ENCODE results near the gene ABCD1.
A peak's percentile ranks its signal among the peaks of the same experiment; 100 is the strongest.

Gene ABCD1

GRCh38 chrX:153775293-153776119 is 50.9 kb downstream of the ABCD1 start:
- no peak for DNase-seq

DNA sequence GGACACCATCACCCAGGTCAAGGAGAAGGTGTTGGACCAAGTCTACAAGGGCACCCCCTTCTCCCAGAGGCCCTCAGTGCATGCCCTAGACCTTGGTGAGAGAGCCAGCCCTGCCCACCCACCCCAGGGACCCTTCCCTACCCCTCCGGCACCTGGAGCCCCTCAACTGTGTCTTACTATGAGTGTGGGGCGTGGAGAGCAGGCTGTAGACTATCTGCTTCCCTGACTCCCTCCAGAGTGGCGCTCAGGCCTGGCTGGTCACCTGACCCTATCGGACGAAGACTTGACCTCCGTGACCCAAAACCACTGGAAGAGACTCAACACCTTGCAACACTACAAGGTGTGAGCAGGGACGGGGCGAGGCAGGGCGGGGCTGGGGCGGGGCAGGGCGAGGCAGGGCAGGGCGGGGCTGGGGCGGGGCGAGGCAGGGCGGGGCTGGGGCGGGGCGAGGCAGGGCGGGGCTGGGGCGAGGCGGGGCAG is 51.5 kb downstream of the ABCD1 start:
- no peak for DNase-seq

DNA sequence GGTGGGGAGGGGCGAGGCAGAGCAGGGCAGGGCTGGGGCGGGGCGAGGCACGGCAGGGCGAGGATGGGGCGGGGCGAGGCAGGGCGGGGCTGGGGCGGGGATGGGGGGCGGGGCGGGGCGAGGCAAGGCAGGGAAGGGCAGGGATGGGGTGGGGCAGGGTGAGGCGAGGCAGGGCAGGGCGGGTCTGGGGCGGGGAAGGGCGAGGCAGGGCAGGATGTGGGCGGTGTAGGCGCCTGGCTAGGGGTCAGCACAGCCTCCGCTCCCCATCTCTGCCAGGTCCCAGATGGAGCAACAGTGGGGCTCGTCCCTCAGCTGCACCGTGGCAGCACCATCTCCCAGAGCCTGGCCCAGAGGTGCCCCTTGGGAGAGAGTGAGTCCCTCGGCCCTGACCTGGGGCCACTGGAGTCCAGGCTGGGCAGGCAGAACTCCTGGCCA is 52.0 kb downstream of the ABCD1 start:
- DNase-seq = no peak

GRCh38 chrX:153777261-153778090 is 52.8 kb downstream of the ABCD1 start:
- DNase-seq = no peak

DNA sequence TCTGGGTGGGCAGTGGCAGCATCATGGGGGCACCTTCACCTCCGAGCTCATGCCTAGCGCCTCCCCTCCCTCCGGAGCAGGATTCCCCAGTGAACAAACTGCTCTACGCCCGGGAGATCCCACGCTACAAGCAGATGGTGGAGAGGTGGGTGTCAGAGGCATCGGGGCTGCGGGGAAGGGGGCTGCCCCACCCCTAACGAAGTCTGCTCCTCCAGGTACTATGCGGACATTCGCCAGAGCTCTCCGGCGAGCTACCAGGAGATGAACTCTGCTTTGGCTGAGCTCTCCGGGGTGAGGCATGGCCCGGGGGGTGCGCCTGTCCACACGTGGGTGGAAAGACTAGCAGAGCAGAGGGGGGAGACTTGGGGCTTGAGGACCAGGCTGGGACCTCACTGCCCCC is 53.5 kb downstream of the ABCD1 start:
- no peak for DNase-seq

- no peak for DNase-seq
Measured at GRCh38 chrX:153778684-153779101, 54.0 kb downstream of the ABCD1 start.

GRCh38 chrX:153779891-153780677 is 55.4 kb downstream of the ABCD1 start:
- DNase-seq = no peak

DNA sequence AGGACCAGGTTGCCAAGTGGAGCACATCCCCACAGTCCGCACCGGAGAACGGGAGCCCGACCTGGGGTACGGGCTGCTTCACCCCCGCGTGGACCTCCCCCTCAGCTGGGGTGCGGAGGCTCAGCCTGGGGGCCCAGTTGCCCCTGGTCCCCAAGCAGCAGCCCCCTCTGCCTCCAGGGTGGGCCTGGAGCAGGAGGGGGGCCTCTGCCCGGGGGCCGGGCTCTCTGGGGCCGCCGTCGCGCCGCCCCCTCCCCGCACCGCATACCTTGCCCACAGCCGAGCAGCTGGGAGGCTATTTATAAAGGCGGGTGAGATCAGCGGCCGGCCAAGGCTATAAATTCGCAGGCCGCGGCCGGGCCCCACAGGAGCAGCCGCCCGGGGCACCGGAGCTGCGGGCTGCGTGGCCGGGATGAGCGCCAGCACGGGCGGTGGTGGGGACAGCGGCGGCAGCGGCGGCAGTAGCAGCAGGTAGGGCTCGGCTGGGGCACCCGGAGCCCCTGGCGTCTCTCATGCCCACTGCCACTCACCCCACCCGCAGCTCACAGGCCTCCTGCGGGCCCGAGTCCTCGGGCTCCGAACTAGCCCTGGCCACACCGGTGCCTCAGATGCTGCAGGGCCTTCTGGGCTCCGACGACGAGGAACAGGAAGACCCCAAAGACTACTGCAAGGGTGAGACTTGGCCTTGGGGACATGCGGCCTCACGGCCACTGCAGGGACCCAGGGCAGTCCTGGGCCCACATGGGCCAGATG is 56.2 kb downstream of the ABCD1 start, which contains the start of gene SRPK3:
TSS of gene SRPK3 (plus strand) at position 364 of the 750 bp plus-strand sequence. CDS start at position 410, 46 bp downstream.
- DNase-seq = no peak

GRCh38 chrX:153781428-153782047 is 56.9 kb downstream of the ABCD1 start:
- peak; percentile 43 for DNase-seq

- peak; percentile 78 for DNase-seq
Measured at GRCh38 chrX:153782313-153782712, 57.7 kb downstream of the ABCD1 start.

DNA sequence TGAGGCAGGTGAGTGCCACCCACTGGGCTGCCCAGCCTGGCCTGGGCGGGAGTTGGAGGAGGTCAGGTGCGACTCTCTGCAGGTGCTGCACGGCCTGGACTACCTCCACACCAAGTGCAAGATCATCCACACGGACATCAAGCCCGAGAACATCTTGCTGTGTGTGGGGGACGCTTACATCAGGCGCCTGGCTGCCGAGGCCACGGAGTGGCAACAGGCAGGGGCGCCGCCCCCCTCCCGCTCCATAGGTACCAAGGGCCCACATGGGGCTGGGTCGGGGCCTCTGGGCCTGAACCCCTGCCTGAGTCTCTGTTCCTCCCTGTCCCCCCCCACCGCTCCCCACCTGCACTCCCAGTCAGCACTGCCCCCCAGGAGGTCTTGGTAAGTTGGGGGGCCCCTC is 58.2 kb downstream of the ABCD1 start:
- no peak for DNase-seq

DNA sequence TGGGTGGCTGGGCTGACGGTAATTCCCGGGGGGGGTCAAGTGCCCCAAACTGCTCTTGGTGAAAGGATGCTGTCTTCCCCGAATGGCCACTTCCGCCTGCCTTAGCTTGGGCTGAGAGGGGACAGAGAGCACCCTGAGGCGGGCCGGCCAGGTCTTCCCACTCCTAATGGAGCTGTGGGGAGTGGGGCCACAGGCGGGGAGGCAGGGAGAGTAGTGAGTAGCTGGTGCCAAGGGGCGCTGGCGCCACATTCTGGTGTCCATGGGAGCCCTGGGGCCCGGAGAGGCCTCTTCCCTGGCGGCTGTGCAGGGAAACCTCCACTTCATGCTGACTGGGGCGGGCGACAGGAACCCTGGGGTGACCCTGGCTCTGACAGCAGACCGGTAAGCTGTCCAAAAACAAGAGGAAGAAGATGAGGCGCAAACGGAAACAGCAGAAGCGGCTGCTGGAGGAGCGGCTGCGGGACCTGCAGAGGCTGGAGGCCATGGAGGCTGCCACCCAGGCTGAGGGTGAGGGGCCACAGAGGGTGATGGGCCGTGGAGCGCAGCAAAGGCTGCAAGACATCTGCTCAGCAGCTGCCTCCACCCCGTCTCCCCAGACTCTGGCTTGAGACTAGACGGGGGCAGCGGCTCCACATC is 58.8 kb downstream of the ABCD1 start:
- no peak for DNase-seq

DNA sequence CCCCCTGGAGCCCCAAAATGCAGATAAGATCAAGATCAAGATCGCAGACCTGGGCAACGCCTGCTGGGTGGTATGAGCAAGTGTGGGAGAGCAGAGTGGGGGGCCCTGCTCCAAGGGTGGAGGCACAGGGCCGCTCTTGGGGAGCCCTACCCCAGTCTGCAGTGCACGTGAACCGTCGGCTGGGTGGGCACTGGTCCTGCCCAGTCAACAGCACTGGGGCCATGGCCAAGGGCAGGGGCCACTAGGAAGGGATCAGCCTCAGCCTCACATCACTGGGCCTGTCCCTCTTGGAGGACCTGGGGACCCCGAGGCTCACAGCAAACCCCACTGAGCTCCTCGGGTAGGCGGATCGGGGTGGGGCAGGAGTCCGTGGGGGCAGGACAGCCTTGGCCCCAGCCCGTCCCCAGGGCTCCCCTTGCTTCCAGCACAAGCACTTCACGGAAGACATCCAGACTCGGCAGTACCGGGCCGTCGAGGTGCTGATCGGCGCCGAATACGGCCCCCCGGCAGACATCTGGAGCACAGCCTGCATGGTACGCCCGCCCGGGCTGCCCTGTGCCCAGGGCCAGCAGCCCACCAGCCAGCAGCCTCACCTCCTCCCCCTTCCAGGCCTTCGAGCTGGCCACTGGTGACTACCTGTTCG is 59.8 kb downstream of the ABCD1 start:
- no peak for DNase-seq

DNA sequence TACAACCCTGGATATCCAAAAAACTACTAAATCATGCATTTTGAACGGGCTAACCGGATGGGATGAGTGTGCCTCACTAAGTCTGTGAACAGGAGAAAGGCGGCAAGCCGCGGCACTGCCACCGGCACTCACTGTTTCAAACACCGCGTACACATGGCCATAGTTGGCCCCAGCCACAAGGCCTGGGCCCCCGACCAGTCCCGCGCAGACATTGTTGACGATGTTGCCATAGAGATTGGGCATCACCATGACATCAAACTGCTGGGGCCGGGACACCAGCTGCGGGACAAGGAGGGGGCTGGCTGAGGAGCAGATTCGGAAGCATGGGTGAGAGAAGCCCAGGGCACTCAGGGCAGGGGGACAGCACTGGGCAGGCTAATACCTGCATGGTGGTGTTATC is 62.0 kb downstream of the ABCD1 start:
- no peak for DNase-seq

DNA sequence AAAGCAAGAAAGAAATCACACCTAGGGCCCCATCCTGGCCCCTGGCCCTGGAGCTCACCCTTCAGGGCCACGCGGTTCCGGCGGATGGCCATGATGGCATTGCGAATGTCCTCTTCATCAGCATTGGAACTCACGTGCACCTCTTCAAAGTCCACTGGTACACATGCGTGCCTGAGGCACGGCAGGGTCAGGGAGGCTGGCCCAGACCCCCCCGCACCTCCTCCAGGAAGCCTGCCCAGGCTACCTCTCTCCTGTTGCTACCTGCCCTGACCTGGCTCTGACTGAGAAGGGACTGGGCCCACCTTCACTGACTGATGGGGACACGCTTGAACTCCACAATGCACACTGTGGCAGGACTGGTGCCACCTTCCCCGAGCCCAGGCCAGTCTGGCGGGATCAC is 65.0 kb downstream of the ABCD1 start:
- DNase-seq = no peak

DNA sequence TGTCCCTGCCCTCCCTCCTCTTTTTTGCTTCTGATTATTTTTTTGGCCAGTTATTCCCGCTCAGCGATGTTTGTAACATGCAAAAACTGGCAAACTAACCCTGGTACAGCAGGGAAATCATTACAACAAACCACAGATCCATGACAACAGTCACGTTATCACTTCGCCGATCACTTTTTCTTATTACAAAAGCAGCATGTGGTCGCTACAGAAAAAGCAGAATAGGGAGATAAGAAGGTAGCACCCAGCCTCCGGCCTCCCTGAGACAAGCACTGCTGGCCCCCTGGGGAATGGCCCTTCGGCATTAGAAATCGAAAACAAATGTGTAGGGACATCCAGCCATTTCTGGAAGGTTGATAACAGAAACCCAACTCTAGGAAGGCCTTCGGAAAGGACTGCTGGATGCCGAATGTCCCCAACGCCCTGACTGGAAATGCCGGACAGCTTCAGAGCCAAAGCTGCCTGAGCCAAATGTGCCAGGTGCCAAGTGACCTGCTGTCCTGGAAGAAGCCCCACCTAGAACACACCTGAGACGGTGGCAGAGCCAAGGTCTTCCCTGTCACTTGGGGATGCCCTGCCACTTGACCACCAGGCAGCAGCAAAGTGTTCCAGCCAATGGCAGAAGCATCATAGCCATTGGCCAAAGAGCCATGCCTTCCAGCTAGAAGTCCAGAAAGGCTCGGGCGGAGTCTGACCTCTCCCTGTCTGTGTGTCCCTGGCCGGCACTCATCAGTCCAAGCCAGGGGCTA is 66.6 kb downstream of the ABCD1 start:
- no peak for DNase-seq

- DNase-seq = no peak
Measured at GRCh38 chrX:153792368-153792767, 67.7 kb downstream of the ABCD1 start.

DNA sequence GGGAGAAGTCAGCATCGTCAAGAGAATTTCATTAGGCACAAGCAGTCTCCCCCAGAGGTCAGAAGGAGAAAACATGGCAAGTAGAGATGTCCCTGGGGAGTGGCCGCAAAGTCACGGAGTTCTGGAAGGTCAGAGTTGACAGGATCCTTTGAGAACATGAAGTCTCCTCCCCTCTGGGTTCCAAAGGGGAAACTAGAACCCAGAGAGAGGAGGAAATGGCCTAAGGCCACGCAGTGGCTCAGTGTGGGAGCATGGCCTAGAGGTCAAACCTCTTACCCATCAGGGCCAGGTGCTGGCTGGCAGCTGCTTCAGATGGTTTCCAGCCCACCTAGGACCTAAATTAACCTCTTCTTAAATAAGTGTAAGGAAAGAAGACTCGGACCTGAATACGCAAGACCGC is 68.6 kb downstream of the ABCD1 start:
- DNase-seq = no peak
